Suprapubic skin (tissue), 4 donors: Measurements from ENCODE around the gene SPECC1L.

Source experiments
- CTCF ChIP-seq, 2 donors: fragments of 200-600 bp in 1 of 2; fragments of 450-650 bp in 1 of 2; sonication (generic) in 1 of 2; IDR thresholded peaks; one replicate each; pipeline ENCODE4 v1.5.1; 2016 to 2019; ENCODE audit warnings: antibody characterized with exemption in 2 of 2, mild to moderate bottlenecking in 1 of 2, moderate library complexity in 1 of 2
- POLR2A ChIP-seq, 2 donors: fragments of 450-650 bp; IDR thresholded peaks; one replicate each; pipeline ENCODE4 v1.6.1; 2017; ENCODE audit warnings: antibody characterized with exemption in 2 of 2, mild to moderate bottlenecking in 2 of 2, moderate library complexity in 2 of 2
- POLR2AphosphoS5 ChIP-seq, 3 donors: sonication (generic); formaldehyde crosslinking; IDR thresholded peaks; one replicate each; pipeline ENCODE4 v1.6.1; 2017; ENCODE audit warnings: antibody characterized with exemption in 3 of 3

GRCh38 chr22:24427500-24428164 is 157.0 kb downstream of the SPECC1L start, which contains the start of gene ADORA2A:
- TF ChIP-seq CTCF (IDR thresholded peaks at IDR 0.05) = no peak
- TF ChIP-seq POLR2AphosphoS5 (IDR thresholded peaks at IDR 0.05) = no peak
- TF ChIP-seq POLR2A (IDR thresholded peaks at IDR 0.05) = no peak
